ENCODE data around the gene CTNNAL1. TPM values are rescaled to one million over a fixed set of nuclear protein-coding genes. Genes with fewer than 3 reads are reported as not detected.

Gene CTNNAL1
- total and polyA plus RNA-seq, 9 of the 15 experiments (the other 6 are each of a cell fraction or from before 2014, with no cell fraction given) = 23.2 to 78.0 (median 46.7) TPM

- TF ChIP-seq TCF7 (IDR thresholded peaks at IDR 0.05; ENCODE audit: borderline replicate concordance) = no peak
- no peak for TF ChIP-seq SP2 (IDR thresholded peaks at IDR 0.05; ENCODE audit: extremely low read depth, low read depth, low read length, poor library complexity, severe bottlenecking)
- TF ChIP-seq ZSCAN32 (CRISPR knock-in tag; IDR thresholded peaks at IDR 0.05) = no peak
- peak; percentile 0 for TF ChIP-seq CHD1 (IDR thresholded peaks at IDR 0.05; ENCODE audit: low read length)
- TF ChIP-seq POLR3A (IDR thresholded peaks at IDR 0.05; ENCODE audit: borderline replicate concordance, extremely low read depth, insufficient read depth, insufficient read length) = no peak
- no peak for TF ChIP-seq PHF8 (IDR thresholded peaks at IDR 0.05; ENCODE audit: borderline replicate concordance, low read length)
- no peak for TF ChIP-seq ETS2 (tag; IDR thresholded peaks at IDR 0.05; ENCODE audit: borderline replicate concordance, poor library complexity, severe bottlenecking)
- TF ChIP-seq DIDO1 (tag; IDR thresholded peaks at IDR 0.05; ENCODE audit: low read depth) = no peak
- TF ChIP-seq HINFP (tag; conservative IDR thresholded peaks at IDR 0.05; ENCODE audit: low read depth) = no peak
- no peak for TF ChIP-seq IRF1 (CRISPR knock-in tag; IDR thresholded peaks at IDR 0.05; ENCODE audit: borderline replicate concordance)
- TF ChIP-seq CHD7 (IDR thresholded peaks at IDR 0.05; ENCODE audit: low read depth, low read length) = no peak
- TF ChIP-seq MCM2 (IDR thresholded peaks at IDR 0.05; ENCODE audit: low read depth) = no peak
Observed at GRCh38 chr9:109012009-109012875, 1.1 kb downstream of the CTNNAL1 start (continued).
